Loucy (cell line): ENCODE data around the gene LRRC61.
A peak's percentile ranks its signal among the peaks of the same experiment; 100 is the strongest.

Experiments
- H2AFZ ChIP-seq: fragments of 200-600 bp; sonication (generic); 2 replicates; pipeline ENCODE4 v1.6.0; 2016; ENCODE audit warnings: antibody characterized with exemption, mild to moderate bottlenecking, low read length, moderate library complexity
- H3F3A ChIP-seq: fragments of 200-600 bp; 2 replicates; pipeline ENCODE4 v1.6.0; 2016; ENCODE audit warnings: antibody characterized with exemption, low read depth, mild to moderate bottlenecking
- H3K27me3 ChIP-seq: fragments of 200-600 bp; sonication (generic); 2 replicates; pipeline ENCODE4 v1.6.1; 2014; ENCODE audit warnings: low read length, mild to moderate bottlenecking; ENCODE audit not compliant: insufficient read depth, poor library complexity, severe bottlenecking
- H3K36me3 ChIP-seq: fragments of 200-600 bp; sonication (generic); 2 replicates; pipeline ENCODE4 v1.6.1; 2016; ENCODE audit warnings: low read length; ENCODE audit not compliant: insufficient read depth
- H3K4me1 ChIP-seq: fragments of 200-600 bp; sonication (generic); 2 replicates; pipeline ENCODE4 v1.5.1; 2014; ENCODE audit warnings: low read length, mild to moderate bottlenecking; ENCODE audit not compliant: insufficient read depth, poor library complexity, severe bottlenecking
- H3K4me2 ChIP-seq: fragments of 200-600 bp; sonication (generic); 2 replicates; pipeline ENCODE4 v1.6.0; 2014; ENCODE audit warnings: antibody characterized with exemption, low read length, low read depth, mild to moderate bottlenecking; ENCODE audit not compliant: poor library complexity, severe bottlenecking
- H3K4me3 ChIP-seq: fragments of 200-600 bp; sonication (generic); 2 replicates; pipeline ENCODE4 v1.5.1; 2014; ENCODE audit warnings: low read length, mild to moderate bottlenecking, mixed read lengths; ENCODE audit not compliant: poor library complexity, severe bottlenecking
- H3K79me2 ChIP-seq: fragments of 200-600 bp; sonication (generic); 2 replicates; pipeline ENCODE4 v1.6.1; 2014; ENCODE audit warnings: low read length; ENCODE audit not compliant: insufficient read depth
- H3K9ac ChIP-seq: fragments of 200-600 bp; sonication (generic); 2 replicates; pipeline ENCODE4 v1.6.0; 2014; ENCODE audit warnings: mild to moderate bottlenecking, low read depth, low read length, moderate library complexity; ENCODE audit not compliant: poor library complexity, severe bottlenecking
- H3K9me2 ChIP-seq: fragments of 200-600 bp; sonication (generic); replicated peaks from 2 replicates; pipeline ENCODE4 v1.6.1; 2016; ENCODE audit warnings: low read depth, low read length, mixed read lengths
- H3K9me3 ChIP-seq: fragments of 200-600 bp; sonication (generic); 2 replicates; pipeline ENCODE4 v1.6.1; 2014; ENCODE audit warnings: mild to moderate bottlenecking, antibody characterized with exemption, low read length, low read depth; ENCODE audit not compliant: insufficient read depth
- H4K20me1 ChIP-seq: fragments of 200-600 bp; sonication (generic); 2 replicates; pipeline ENCODE4 v1.6.0; 2014; ENCODE audit warnings: antibody characterized with exemption, low read length, mild to moderate bottlenecking; ENCODE audit not compliant: insufficient read depth, poor library complexity, severe bottlenecking
- EZH2phosphoT487 ChIP-seq: fragments of 200-600 bp; IDR thresholded peaks from 2 replicates; pipeline ENCODE4 v1.6.1; 2018; ENCODE audit warnings: antibody characterized with exemption, mild to moderate bottlenecking, moderate library complexity, borderline replicate concordance
- TF ChIP-seq, protein P1 (sequence below): fragments of 200-600 bp; sonication (generic); conservative IDR thresholded peaks from 2 replicates; pipeline ENCODE4 v1.5.1; 2014; ENCODE audit warnings: mild to moderate bottlenecking, antibody characterized with exemption, low read length

LRRC61 gene

DNA sequence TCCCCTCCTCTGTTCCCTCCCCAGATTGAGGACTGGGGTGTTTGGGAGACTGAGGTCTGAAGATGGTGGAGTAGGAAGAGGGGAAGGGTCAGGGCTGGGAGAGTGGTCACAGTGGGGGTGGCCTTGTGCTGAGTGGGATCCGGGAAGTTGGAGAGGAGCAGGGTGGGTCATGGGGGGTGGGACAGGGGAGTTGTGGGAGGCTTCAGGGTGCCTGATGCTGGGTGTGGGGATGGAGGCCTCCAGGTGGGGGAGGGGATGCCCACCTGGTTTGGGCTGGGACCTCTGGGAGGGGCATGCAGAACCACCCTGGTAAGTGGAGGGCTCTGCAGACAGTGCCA is 58.6 kb downstream of the LRRC61 start:
- Histone ChIP-seq H3K36me3 (no peaks in the 10 kb centered on the region), H3K4me1 (peaks cover 56% of the 10 kb centered on the region), H3K9ac (no peak overlapping the region), H4K20me1 (peaks cover 13% of the 10 kb centered on the region), H2AFZ (no peak overlapping the region), H3K9me2 (no peaks in the 10 kb centered on the region), H3F3A (peaks cover 5% of the 10 kb centered on the region; the same call in 1 of the 2 replicates), H3K27me3 (peaks cover 5% of the 10 kb centered on the region), H3K79me2 (peaks cover 62% of the 10 kb centered on the region), H3K4me3 (no peak overlapping the region), H3K4me2 (peak overlapping the region; percentile 15), H3K9me3 (no peaks in the 10 kb centered on the region)
- no peak for TF ChIP-seq EZH2phosphoT487
- TF ChIP-seq, protein P1, sequence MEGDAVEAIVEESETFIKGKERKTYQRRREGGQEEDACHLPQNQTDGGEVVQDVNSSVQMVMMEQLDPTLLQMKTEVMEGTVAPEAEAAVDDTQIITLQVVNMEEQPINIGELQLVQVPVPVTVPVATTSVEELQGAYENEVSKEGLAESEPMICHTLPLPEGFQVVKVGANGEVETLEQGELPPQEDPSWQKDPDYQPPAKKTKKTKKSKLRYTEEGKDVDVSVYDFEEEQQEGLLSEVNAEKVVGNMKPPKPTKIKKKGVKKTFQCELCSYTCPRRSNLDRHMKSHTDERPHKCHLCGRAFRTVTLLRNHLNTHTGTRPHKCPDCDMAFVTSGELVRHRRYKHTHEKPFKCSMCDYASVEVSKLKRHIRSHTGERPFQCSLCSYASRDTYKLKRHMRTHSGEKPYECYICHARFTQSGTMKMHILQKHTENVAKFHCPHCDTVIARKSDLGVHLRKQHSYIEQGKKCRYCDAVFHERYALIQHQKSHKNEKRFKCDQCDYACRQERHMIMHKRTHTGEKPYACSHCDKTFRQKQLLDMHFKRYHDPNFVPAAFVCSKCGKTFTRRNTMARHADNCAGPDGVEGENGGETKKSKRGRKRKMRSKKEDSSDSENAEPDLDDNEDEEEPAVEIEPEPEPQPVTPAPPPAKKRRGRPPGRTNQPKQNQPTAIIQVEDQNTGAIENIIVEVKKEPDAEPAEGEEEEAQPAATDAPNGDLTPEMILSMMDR: no peak

DNA sequence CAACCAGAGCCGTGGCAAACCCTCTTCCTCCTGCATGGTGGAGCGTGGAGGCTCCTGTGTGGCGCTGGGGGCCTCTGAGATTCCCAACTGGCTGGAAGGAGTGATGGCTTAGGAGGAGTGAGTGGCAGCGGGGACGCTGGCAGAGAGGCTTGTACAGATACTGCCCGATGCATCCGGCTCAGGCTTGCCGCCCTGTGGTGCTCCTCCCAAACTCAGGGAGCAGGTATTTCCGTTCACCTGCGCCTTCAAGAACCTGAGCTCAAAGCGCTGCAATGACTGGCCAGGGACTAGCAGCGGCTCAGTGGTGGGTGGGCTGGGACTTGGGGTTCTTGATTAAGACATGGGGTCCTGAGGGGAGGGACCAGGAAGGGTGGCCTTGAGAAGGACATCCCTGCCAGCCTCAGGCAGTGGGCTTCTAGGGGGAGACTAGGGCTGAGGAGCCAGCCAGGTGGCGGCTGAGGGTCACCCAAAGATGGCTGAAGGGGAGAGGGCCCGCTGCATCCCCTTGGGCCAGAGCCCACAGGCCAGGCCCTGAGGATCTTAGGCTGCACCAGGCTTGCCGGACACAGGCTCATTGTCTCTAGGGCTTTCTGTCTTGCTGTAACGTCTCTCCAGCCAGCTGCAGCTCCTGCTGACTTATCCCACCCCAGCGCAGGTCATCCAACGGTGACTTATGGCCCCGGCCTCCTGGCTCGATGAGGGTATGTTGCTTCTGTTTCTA is 59.1 kb downstream of the LRRC61 start:
- no peak for TF ChIP-seq EZH2phosphoT487
- TF ChIP-seq, protein P1: no peak
- peaks cover 13% of the 10 kb centered on the region for H4K20me1 ChIP-seq
- peaks cover 59% of the 10 kb centered on the region for H3K79me2 ChIP-seq
- H3K36me3 ChIP-seq: no peaks in the 10 kb centered on the region
- peak overlapping the region; percentile 15 for H3K4me2 ChIP-seq
- H2AFZ ChIP-seq: no peak overlapping the region
- H3K9me3 ChIP-seq: no peaks in the 10 kb centered on the region
- peaks cover 53% of the 10 kb centered on the region for H3K4me1 ChIP-seq
- H3F3A ChIP-seq: peaks cover 5% of the 10 kb centered on the region; the same call in 1 of the 2 replicates
- peak overlapping the region; percentile 26 for H3K9ac ChIP-seq
- no peaks in the 10 kb centered on the region for H3K9me2 ChIP-seq
- peaks cover 5% of the 10 kb centered on the region for H3K27me3 ChIP-seq
- no peak overlapping the region for H3K4me3 ChIP-seq

DNA sequence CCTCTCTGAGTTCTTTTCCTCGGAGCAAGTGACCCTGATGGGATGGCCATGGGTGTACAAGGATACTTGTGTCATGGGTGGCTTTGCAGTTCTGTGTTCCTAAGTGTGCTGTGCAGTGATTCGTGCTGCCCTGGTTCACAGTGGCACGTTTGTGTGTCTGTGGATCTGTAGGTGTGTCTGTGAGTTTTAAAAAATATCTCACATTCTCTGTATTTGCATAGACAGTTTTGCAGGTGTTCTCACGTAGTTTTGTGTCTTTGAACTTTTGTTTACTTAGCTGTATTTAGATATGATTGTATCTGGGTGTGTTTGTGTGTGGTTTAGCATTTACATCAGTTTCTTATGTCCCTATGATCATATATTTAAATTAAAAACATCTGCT is 59.7 kb downstream of the LRRC61 start:
- TF ChIP-seq, protein P1: no peak
- no peak for TF ChIP-seq EZH2phosphoT487
- H3K4me1 ChIP-seq: peaks cover 48% of the 10 kb centered on the region

More for the DNA sequence above, 59.7 kb downstream of the LRRC61 start:
- no peak overlapping the region for H2AFZ ChIP-seq
- peaks cover 56% of the 10 kb centered on the region for H3K79me2 ChIP-seq
- H3K36me3 ChIP-seq: no peaks in the 10 kb centered on the region
- no peaks in the 10 kb centered on the region for H3K9me3 ChIP-seq
- peaks cover under 1% of the 10 kb centered on the region; the same call in 1 of the 2 replicates for H3F3A ChIP-seq
- peak overlapping the region; percentile 15 for H3K4me2 ChIP-seq
- H3K9ac ChIP-seq: peak overlapping the region; percentile 26
- no peak overlapping the region for H3K4me3 ChIP-seq
- H4K20me1 ChIP-seq: peaks cover 10% of the 10 kb centered on the region
- H3K27me3 ChIP-seq: peaks cover 5% of the 10 kb centered on the region
- H3K9me2 ChIP-seq: no peaks in the 10 kb centered on the region
